Measurements from ENCODE around the gene FLNA.
A peak's percentile ranks its signal among the peaks of the same experiment; 100 is the strongest.

FLNA gene, protein sequence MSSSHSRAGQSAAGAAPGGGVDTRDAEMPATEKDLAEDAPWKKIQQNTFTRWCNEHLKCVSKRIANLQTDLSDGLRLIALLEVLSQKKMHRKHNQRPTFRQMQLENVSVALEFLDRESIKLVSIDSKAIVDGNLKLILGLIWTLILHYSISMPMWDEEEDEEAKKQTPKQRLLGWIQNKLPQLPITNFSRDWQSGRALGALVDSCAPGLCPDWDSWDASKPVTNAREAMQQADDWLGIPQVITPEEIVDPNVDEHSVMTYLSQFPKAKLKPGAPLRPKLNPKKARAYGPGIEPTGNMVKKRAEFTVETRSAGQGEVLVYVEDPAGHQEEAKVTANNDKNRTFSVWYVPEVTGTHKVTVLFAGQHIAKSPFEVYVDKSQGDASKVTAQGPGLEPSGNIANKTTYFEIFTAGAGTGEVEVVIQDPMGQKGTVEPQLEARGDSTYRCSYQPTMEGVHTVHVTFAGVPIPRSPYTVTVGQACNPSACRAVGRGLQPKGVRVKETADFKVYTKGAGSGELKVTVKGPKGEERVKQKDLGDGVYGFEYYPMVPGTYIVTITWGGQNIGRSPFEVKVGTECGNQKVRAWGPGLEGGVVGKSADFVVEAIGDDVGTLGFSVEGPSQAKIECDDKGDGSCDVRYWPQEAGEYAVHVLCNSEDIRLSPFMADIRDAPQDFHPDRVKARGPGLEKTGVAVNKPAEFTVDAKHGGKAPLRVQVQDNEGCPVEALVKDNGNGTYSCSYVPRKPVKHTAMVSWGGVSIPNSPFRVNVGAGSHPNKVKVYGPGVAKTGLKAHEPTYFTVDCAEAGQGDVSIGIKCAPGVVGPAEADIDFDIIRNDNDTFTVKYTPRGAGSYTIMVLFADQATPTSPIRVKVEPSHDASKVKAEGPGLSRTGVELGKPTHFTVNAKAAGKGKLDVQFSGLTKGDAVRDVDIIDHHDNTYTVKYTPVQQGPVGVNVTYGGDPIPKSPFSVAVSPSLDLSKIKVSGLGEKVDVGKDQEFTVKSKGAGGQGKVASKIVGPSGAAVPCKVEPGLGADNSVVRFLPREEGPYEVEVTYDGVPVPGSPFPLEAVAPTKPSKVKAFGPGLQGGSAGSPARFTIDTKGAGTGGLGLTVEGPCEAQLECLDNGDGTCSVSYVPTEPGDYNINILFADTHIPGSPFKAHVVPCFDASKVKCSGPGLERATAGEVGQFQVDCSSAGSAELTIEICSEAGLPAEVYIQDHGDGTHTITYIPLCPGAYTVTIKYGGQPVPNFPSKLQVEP (N-terminal part only)

DNA sequence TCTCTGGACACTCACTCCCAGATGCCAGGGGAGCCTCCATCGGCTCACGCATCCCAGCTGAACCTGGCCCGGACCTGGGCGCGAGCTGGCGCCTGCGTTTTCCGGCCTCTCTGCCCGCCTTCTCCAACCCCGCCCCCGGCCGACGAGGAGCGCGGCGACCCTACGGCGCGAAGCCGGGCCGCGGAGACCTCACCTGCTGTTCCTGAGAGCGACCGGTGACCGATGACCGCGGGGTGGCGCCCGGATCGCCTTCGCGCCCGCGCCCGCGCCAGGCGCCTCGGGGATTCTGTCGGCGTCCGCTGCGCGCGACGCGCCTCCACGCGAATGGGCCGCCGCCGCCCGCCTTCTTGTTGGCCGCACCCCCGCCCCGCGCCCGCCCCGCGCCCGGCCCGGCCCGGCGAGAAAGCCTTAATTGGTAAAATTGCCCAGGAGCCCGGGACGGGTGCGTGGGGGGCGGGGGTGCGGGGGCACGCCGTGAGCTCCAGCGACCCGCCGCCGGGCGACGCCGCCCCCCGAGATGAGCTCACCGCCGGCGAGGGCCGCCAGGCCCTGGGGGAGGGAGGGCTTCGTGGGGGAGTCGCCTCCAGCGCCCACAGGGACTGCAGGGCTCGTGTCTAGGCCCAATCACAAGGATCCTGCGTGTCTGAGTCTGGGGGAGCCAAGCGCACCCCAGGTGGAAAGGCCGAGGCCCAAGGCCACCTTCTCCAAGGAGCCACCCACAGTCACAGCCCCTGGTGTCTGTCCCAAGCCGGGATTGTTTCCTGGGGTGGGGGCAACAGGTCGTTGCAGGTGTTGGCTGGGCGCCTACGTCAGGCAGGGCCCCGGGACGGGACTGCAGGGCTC is at the start of gene FLNA:
TSS of gene FLNA (minus strand) at position 322 of the 843 bp plus-strand sequence. CDS start 3,389 bp downstream, outside the sequence.
- no peak for DNase-seq (ENCODE audit: extremely low read depth, low read depth)
- TF ChIP-seq CTCF (IDR thresholded peaks at IDR 0.05; ENCODE audit: low read depth, low read length, missing control alignments): no peak
- H3K4me3 ChIP-seq (replicated peaks; ENCODE audit: low read depth, low read length): peak within 1 kb of the TSS; percentile 54

GRCh38 chrX:154420402-154420756 is 45.9 kb upstream of the FLNA start:
- DNase-seq (ENCODE audit: extremely low read depth, low read depth): no peak
- no peak for TF ChIP-seq CTCF (IDR thresholded peaks at IDR 0.05; ENCODE audit: low read depth, low read length, missing control alignments)
- H3K4me3 ChIP-seq (replicated peaks; ENCODE audit: low read depth, low read length): no peak overlapping the region

DNA sequence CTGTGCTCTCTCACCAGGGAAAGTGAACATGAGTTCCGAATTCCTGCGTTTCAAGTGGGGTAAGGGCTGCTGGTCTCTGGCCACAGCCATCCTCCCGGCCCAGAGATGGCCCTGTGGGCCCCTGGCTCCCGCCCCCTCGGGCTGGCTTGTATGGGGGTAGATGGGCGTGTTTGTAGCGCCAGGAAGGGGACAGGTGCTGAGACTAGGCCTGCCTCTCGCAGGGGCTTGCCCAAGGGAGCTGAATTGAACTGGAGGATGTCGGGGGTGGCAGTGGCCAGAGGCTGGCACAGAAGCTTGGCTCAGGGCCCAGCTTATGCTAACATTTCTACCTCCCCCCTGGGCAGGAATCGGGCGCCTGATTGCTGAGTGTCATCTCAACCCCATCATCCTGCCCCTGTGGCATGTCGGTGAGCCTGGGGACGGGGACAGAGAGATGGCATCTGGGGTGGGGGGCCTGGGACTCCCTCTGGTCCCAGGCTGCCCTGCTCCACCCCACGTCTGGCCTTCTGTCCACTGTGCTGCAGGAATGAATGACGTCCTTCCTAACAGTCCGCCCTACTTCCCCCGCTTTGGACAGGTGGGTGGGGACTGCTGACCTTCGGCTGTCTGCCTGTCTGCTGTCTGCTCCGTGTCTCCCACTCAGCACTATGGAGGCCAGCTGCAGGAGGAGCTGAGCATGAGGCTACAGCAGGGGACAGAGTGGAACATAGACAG is 45.4 kb upstream of the FLNA start:
- TF ChIP-seq CTCF (IDR thresholded peaks at IDR 0.05; ENCODE audit: low read depth, low read length, missing control alignments): no peak
- no peak for DNase-seq (ENCODE audit: extremely low read depth, low read depth)
- H3K4me3 ChIP-seq (replicated peaks; ENCODE audit: low read depth, low read length): no peak overlapping the region

DNA sequence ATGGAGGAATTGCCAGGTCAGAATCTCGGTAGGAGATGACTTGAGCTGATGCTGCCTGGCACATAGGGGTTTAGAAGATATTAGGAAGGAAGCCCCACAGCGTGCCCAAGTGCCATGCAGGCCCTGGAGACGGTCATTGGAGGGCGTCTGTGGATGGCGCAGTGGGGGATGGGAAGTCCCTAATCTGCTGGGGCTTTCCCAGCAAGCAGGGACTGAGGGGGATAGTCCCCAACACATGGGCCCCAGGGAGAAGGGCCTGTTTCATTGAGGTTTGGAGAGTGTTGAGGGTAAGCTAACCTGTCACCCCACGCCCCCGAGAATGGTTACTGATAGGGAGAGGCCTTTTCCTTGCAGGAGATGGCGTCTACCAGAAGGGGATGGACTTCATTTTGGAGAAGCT is 44.8 kb upstream of the FLNA start:
- H3K4me3 ChIP-seq (replicated peaks; ENCODE audit: low read depth, low read length): no peak overlapping the region
- no peak for DNase-seq (ENCODE audit: extremely low read depth, low read depth)
- no peak for TF ChIP-seq CTCF (IDR thresholded peaks at IDR 0.05; ENCODE audit: low read depth, low read length, missing control alignments)

DNA sequence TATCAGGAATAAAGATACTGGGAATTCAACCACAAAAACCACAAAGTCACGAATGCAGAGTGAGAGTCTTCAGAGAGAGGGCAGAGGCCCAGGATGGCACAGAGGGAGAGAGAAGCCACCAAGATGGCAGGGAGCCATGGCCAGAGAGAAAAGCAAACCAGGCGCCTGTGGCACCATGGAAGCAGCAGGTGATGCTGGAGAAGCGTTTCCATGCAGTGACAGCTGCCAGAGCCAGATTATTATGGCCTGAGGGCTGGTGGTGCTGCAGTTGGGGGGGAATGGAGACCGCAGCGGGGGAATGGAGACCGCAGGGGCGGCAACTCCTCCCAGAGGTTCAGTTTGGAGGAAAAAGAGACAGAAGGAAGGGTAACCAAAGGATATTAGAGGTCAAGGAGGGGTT is 42.7 kb upstream of the FLNA start:
- no peak for TF ChIP-seq CTCF (IDR thresholded peaks at IDR 0.05; ENCODE audit: low read depth, low read length, missing control alignments)
- H3K4me3 ChIP-seq (replicated peaks; ENCODE audit: low read depth, low read length): no peak overlapping the region
- DNase-seq (ENCODE audit: extremely low read depth, low read depth): no peak
